Breast epithelium (tissue), 3 donors: ENCODE results near the gene TAGAP.
"Not testable (repeated sequence)": the region's sequence is repeated elsewhere in the genome, so short reads cannot be mapped to it uniquely, and the experiment has no call there.

Source experiments
- CTCF ChIP-seq, 3 donors: fragments of 450-650 bp; IDR thresholded peaks; one replicate each; pipeline ENCODE4 v1.5.1; 2016 to 2017; ENCODE audit warnings: antibody characterized with exemption in 3 of 3, mild to moderate bottlenecking in 3 of 3, moderate library complexity in 3 of 3
- POLR2A ChIP-seq: fragments of 450-650 bp; IDR thresholded peaks from one replicate; pipeline ENCODE4 v1.6.1; 2016; ENCODE audit warnings: antibody characterized with exemption, mild to moderate bottlenecking, moderate library complexity
- POLR2AphosphoS5 ChIP-seq, 3 donors: sonication (generic); formaldehyde crosslinking; IDR thresholded peaks; one replicate each; pipeline ENCODE4 v1.6.1; 2017; ENCODE audit warnings: antibody characterized with exemption in 3 of 3

GRCh38 chr6:159025224-159025623 lies 19.6 kb downstream of the TAGAP start:
- TF ChIP-seq CTCF (IDR thresholded peaks at IDR 0.05); POLR2AphosphoS5 (IDR thresholded peaks at IDR 0.05); POLR2A: not testable (repeated sequence)
